Gastroesophageal sphincter (tissue), 4 donors: ENCODE measurements around the gene VAMP8. TPM values are rescaled to one million over a fixed set of nuclear protein-coding genes. Genes with fewer than 3 reads are reported as not detected.
A peak's percentile ranks its signal among the peaks of the same experiment; 100 is the strongest.

Experiments
- ATAC-seq: fragments of 150-250 bp; one replicate; pipeline ENCODE4 v1.9.1; 2016; ENCODE audit warnings: mild to moderate bottlenecking, moderate library complexity
- H3K27ac ChIP-seq, 4 donors: fragments of 200-600 bp; sonication (generic) in 3 of 4; 1 replicate in 3 of 4; 2 replicates in 1 of 4; pipeline ENCODE4 v1.5.1; 2016 to 2019
- H3K27me3 ChIP-seq: fragments of 200-600 bp; sonication (generic); one replicate; pipeline ENCODE4 v1.5.1; 2019
- H3K36me3 ChIP-seq, 2 donors: fragments of 200-600 bp; sonication (generic); one replicate each; pipeline ENCODE4 v1.5.1; 2019; ENCODE audit warnings: control low read depth in 1 of 2
- H3K4me1 ChIP-seq, 3 donors: fragments of 200-600 bp; sonication (generic); 1 replicate in 2 of 3; 2 replicates in 1 of 3; pipeline ENCODE4 v1.5.1; 2016 to 2019; ENCODE audit warnings: control low read depth in 2 of 3
- H3K4me3 ChIP-seq, 2 donors: fragments of 200-600 bp; sonication (generic); one replicate each; pipeline ENCODE4 v1.5.1; 2019; ENCODE audit warnings: mild to moderate bottlenecking in 1 of 2, moderate library complexity in 1 of 2
- H3K9me3 ChIP-seq, 3 donors: fragments of 200-600 bp; sonication (generic); one replicate each; pipeline ENCODE4 v1.5.1; 2017 to 2019; ENCODE audit warnings: control low read depth in 2 of 3
- EP300 ChIP-seq: sonication (generic); formaldehyde crosslinking; IDR thresholded peaks from one replicate; pipeline ENCODE4 v1.6.1; 2017; ENCODE audit warnings: antibody characterized with exemption, mild to moderate bottlenecking
- POLR2A ChIP-seq, 2 donors: fragments of 450-650 bp; IDR thresholded peaks; one replicate each; pipeline ENCODE4 v1.6.1; 2017; ENCODE audit warnings: antibody characterized with exemption in 2 of 2, mild to moderate bottlenecking in 2 of 2, moderate library complexity in 1 of 2
- POLR2AphosphoS5 ChIP-seq: sonication (generic); formaldehyde crosslinking; IDR thresholded peaks from one replicate; pipeline ENCODE4 v1.6.1; 2017; ENCODE audit warnings: antibody characterized with exemption
- WGBS, 2 donors: methylation state at CpG; one replicate each; pipeline ENCODE4 v1.1.5; 2018; ENCODE audit warnings: low coverage in 1 of 2; 5-methylcytosine and 5-hydroxymethylcytosine counted together
- total RNA-seq, 4 donors: library from RNA; depleted of rRNA; stranded (reverse); fragments of >200 nt; gene quantifications; one replicate each; pipeline ENCODE4 v1.1.0, GENCODE V29; 2016
- TF ChIP-seq, protein P1 (sequence below), 4 experiments: fragments of 200-600 bp in 2 of 4; fragments of 450-650 bp in 2 of 4; sonication (generic) in 1 of 4; IDR thresholded peaks; one replicate each; pipeline ENCODE4 v1.5.1; 2017 to 2019; ENCODE audit warnings: antibody characterized with exemption in 4 of 4, mild to moderate bottlenecking in 2 of 4, moderate library complexity in 2 of 4

The VAMP8 gene
- total RNA-seq, 4 donors from 2014 or later = 4.9 to 30.5 (median 13.6) TPM; not detected in 1

DNA sequence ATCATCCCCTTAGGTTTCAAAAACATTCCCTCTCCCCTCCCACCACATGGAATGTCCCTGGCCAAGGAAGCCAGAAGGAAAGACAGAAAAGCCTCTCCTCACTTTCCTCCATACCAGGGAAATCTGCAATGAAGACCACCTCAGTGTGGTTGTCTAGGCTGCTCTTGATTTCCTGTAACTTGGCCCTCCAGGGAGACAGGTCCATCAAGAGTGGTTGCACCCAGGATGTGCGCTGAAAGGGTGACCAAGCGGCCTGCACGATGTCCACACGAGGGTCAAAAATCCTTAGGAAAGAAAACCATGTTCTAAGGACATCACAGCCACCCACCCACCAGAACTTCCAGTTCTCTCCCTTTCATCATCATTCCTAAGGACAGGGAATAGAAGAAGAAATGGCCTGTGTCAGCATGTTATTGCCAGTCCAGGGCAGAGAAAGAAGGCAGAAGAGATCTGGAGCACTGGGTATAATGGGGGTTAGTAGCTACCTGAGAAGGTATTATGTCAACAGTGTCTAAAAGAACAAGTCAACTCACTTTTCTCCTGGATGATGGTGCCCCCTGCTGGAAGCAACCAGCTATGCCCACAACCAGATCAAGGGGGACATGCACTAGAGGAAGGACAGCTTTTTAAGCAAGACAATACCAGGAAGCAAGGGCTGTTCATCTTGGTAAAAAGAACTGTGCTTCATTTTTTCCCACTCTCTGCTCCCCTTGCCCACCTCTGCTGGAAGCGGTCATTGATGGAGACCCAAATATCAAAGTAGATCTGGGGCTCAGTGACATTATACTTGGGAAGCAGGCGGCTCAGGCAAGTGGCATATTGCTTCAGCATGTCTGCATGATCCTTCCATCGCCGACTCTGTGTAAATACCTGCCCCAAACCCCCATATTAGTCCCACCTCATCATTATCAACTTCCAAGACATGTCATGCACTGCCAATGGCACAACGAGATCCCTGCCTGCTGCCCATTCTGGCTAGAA is 25.4 kb upstream of the VAMP8 start:
- ATAC-seq = peak; percentile 72
- H3K9me3 ChIP-seq = no peaks in the 10 kb centered on the region
- no peak overlapping the region for H3K4me3 ChIP-seq
- TF ChIP-seq, protein P1, sequence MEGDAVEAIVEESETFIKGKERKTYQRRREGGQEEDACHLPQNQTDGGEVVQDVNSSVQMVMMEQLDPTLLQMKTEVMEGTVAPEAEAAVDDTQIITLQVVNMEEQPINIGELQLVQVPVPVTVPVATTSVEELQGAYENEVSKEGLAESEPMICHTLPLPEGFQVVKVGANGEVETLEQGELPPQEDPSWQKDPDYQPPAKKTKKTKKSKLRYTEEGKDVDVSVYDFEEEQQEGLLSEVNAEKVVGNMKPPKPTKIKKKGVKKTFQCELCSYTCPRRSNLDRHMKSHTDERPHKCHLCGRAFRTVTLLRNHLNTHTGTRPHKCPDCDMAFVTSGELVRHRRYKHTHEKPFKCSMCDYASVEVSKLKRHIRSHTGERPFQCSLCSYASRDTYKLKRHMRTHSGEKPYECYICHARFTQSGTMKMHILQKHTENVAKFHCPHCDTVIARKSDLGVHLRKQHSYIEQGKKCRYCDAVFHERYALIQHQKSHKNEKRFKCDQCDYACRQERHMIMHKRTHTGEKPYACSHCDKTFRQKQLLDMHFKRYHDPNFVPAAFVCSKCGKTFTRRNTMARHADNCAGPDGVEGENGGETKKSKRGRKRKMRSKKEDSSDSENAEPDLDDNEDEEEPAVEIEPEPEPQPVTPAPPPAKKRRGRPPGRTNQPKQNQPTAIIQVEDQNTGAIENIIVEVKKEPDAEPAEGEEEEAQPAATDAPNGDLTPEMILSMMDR (IDR thresholded peaks at IDR 0.05) = peak; percentile 89 to 97 (median 92)
- TF ChIP-seq POLR2A (IDR thresholded peaks at IDR 0.05) = no peak
- H3K36me3 ChIP-seq = peaks cover 0 to 92% of the 10 kb centered on the region in 2 donors
- H3K27me3 ChIP-seq = no peaks in the 10 kb centered on the region
- WGBS, 2 donors = 58 to 72% methylated on average over 5 to 6 of the region's 9 CpGs
- H3K4me1 ChIP-seq = peaks cover 0 to 11% (median 0%) of the 10 kb centered on the region in 3 donors
- peak overlapping the region in 2 of 4 donors; percentile 19 to 36 for H3K27ac ChIP-seq

DNA sequence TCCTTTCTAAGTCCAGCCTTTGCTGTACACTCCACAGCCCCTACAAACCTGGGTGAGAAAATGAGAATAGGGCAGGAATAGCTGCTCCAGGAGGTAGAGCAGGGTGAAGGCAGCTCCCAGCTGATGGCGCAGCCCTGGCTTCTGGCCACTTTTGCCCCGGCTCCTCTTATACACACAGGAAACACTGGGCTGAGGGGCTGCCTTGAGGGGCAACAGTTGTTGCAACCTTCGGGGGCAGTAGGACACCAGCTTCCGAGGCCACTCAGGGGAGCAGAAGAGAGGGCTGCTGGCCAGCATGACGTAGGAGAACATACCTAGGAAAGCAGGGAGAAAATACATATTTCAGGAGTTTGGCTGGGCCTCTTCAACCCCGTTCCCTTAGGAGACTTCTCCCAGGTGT is 24.2 kb upstream of the VAMP8 start:
- no peak for ATAC-seq
- 80 to 100% methylated on average over 1 to 2 of the region's 6 CpGs for WGBS, 2 donors
- peaks cover 0 to 98% of the 10 kb centered on the region in 2 donors for H3K36me3 ChIP-seq

DNA sequence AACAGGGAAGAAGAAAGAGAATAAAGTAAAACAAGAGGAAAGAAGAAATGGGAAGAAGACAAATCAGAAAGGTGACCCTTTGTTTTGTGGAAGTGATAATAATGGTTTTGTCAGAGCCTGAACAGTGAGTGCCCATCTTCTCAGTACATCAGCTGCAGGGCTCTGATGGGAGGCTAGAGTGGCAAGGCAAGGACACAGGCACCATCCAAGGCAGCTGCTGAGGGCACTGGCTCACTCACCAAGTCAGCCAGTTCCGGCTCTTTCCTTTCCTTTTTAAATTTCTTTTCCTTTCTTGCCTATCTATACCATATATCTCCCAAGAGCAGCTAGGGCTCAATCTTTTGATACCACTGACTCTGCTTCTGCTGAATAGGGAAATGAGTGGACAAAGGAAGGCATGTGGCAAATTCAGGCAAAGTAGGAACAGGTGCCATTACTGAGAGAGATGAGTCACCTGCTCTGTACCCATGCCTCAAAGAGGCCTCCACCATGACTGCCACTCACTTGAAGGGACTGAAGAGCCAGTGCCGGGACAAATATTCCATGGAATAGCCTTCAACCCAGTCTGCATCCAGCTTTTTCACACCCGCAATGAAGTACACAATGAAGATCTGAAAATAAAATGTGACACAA is 22.3 kb upstream of the VAMP8 start:
- WGBS, 2 donors = 80 to 87% methylated on average over 2 to 3 of the region's 3 CpGs
- no peak for ATAC-seq
- Histone ChIP-seq H3K4me1 (peaks cover 0 to 26% (median 4%) of the 10 kb centered on the region in 3 donors), H3K27me3 (no peaks in the 10 kb centered on the region), H3K9me3 (no peaks in the 10 kb centered on the region), H3K4me3 (no peak overlapping the region), H3K36me3 (peaks cover 0 to 89% of the 10 kb centered on the region in 2 donors), H3K27ac (no peak overlapping the region)
- no peak for TF ChIP-seq POLR2A (IDR thresholded peaks at IDR 0.05)
- TF ChIP-seq, protein P1 (IDR thresholded peaks at IDR 0.05) = no peak
- no peak for TF ChIP-seq EP300
- TF ChIP-seq POLR2AphosphoS5 = no peak

More for the DNA sequence above, 24.2 kb upstream of the VAMP8 start:
- no peaks in the 10 kb centered on the region for H3K27me3 ChIP-seq
- peaks cover 0 to 11% (median 0%) of the 10 kb centered on the region in 3 donors for H3K4me1 ChIP-seq
- no peak overlapping the region for H3K4me3 ChIP-seq
- TF ChIP-seq POLR2AphosphoS5 = no peak
- TF ChIP-seq, protein P1 (IDR thresholded peaks at IDR 0.05) = no peak
- no peak for TF ChIP-seq EP300
- TF ChIP-seq POLR2A (IDR thresholded peaks at IDR 0.05) = no peak
- no peak overlapping the region for H3K27ac ChIP-seq
- no peaks in the 10 kb centered on the region for H3K9me3 ChIP-seq

DNA sequence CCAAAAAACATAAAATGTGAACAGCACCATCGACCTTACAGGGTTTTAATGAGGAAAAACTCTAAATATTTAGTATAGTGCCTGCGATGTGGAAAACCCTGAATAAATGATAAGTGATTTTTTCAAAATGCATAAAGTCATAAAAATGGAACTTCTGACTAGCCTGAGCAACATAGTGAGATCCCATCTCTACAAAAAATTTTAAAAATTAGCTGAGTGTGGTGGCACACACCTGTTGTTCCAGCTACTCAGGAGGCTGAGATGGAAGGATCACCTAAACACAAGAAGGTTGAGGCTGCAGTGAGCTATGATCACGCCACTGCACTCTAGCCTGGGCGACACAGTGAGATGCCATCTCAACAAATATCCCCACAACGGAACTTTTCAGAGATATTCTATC is 20.3 kb upstream of the VAMP8 start:
- no peaks in the 10 kb centered on the region for H3K27me3 ChIP-seq
- no peaks in the 10 kb centered on the region for H3K9me3 ChIP-seq
- TF ChIP-seq, protein P1 (IDR thresholded peaks at IDR 0.05) = no peak
- TF ChIP-seq POLR2AphosphoS5 (no peak), EP300 (no peak), POLR2A (IDR thresholded peaks at IDR 0.05) (no peak)
- peaks cover 0 to 69% of the 10 kb centered on the region in 2 donors for H3K36me3 ChIP-seq
- no peak overlapping the region for H3K4me3 ChIP-seq
- no peak for ATAC-seq
- 85 to 88% methylated on average over 3 to 5 of the region's 5 CpGs for WGBS, 2 donors
- H3K4me1 ChIP-seq = peaks cover 0 to 31% (median 10%) of the 10 kb centered on the region in 3 donors
- no peak overlapping the region for H3K27ac ChIP-seq
